ENCODE results near the gene KRT6A.

The KRT6A gene

DNA sequence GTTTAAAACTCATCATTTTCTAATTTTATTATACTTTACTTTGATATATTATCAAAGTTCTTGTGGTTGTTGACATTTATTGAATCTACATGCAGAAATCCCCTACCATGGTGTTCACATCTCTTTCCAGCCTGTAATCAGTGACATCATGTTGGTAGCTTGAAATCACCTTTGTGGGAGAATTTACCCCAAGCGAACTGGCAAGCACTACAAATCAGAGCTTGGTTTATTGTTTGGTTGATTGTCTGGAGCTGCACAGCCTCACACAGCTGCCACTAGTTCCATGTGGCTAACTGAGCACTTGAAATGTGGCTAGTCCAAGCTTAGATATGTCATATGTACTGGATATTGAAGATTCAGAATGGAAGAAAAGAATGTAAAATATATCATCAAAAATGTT is 42.5 kb upstream of the KRT6A start:
- TF ChIP-seq, protein P1, sequence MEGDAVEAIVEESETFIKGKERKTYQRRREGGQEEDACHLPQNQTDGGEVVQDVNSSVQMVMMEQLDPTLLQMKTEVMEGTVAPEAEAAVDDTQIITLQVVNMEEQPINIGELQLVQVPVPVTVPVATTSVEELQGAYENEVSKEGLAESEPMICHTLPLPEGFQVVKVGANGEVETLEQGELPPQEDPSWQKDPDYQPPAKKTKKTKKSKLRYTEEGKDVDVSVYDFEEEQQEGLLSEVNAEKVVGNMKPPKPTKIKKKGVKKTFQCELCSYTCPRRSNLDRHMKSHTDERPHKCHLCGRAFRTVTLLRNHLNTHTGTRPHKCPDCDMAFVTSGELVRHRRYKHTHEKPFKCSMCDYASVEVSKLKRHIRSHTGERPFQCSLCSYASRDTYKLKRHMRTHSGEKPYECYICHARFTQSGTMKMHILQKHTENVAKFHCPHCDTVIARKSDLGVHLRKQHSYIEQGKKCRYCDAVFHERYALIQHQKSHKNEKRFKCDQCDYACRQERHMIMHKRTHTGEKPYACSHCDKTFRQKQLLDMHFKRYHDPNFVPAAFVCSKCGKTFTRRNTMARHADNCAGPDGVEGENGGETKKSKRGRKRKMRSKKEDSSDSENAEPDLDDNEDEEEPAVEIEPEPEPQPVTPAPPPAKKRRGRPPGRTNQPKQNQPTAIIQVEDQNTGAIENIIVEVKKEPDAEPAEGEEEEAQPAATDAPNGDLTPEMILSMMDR (IDR thresholded peaks at IDR 0.05; ENCODE audit: insufficient read depth, low read depth, low read length, missing control alignments), result no peak
- DNase-seq (ENCODE audit: low read depth), result no peak
- H3K4me3 ChIP-seq (ENCODE audit: low read length), result no peak overlapping the region

DNA sequence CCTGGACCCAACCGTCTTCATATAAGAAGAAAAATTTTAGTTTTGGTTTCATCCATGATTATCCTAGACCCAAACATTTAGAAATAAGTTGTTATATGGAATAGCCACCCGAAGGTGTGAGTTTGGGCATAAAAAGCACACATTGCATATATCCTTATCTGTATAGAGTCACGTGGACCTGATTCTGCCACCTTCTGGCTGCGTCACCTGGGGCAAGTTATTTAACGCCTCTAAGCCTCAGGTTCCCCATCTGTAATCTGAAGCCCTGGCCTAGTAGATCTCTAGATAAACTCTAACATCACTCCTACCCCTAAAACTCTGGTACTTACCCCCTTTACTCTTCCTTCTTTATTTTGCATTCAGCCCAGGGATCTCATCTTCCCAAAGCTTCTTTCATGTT is 41.4 kb upstream of the KRT6A start:
- no peak overlapping the region for H3K4me3 ChIP-seq (ENCODE audit: low read length)
- TF ChIP-seq, protein P1 (IDR thresholded peaks at IDR 0.05; ENCODE audit: insufficient read depth, low read depth, low read length, missing control alignments), result no peak
- DNase-seq (ENCODE audit: low read depth), result no peak

DNA sequence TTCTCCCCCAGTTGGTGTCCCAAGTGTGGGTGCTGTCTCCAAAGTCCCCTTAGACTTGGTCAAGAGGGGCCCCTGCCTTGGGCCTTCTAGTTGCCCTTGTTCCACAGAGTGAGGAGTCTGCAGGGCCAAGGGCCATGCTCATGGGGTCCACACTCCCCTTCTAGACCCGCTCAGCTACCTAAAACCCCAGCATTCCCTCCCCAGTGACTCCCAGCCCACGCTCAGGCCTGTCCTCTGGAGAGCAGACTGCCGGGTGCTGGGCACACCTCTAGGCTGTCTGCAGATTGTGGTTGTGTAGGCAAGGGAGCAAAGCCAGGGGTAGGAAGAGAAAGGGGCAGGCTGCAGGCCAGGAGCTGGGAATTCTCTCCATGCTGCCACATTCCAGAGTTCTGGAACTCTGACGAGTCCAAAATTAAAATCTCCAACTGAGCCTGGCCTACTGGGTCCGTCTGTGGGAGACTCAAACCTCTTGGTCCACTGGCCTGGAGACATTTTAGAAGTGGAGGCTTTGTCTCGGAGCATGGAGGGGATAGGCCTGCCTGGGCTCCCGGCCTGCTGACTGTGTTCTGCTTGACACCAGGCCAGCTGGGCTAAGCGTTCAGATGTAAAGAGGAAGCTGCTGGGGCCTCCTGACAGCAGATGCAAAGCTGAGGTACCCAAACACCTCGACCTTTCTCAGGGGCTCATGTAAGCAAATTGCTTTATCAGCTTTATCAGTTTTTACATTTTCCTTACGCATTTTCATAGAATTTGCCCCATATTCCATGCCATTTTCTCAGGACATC is 40.8 kb upstream of the KRT6A start:
- H3K4me3 ChIP-seq (ENCODE audit: low read length), result no peak overlapping the region
- DNase-seq (ENCODE audit: low read depth), result no peak
- TF ChIP-seq, protein P1 (IDR thresholded peaks at IDR 0.05; ENCODE audit: insufficient read depth, low read depth, low read length, missing control alignments), result no peak

DNA sequence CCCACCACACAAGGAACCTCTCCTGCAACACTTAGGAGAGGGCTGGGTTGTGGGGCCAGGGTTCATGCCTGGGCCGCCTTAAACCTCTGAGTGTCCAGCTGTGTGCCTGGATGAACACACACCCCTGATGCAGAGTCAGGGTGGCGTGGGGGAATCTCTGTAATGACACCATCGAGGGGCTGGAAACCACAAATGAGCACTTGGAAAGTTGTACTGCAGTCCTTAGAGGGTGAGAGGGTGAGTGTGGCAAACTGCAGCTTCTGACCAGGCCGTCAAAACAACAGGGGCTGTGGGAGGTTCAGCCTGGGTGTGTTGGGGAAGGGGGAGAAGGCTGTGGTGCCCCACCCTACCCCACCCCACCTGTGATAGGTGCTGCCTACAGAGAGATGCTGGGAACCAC is 39.6 kb upstream of the KRT6A start:
- DNase-seq (ENCODE audit: low read depth), result no peak
- no peak overlapping the region for H3K4me3 ChIP-seq (ENCODE audit: low read length)
- TF ChIP-seq, protein P1 (IDR thresholded peaks at IDR 0.05; ENCODE audit: insufficient read depth, low read depth, low read length, missing control alignments), result no peak

DNA sequence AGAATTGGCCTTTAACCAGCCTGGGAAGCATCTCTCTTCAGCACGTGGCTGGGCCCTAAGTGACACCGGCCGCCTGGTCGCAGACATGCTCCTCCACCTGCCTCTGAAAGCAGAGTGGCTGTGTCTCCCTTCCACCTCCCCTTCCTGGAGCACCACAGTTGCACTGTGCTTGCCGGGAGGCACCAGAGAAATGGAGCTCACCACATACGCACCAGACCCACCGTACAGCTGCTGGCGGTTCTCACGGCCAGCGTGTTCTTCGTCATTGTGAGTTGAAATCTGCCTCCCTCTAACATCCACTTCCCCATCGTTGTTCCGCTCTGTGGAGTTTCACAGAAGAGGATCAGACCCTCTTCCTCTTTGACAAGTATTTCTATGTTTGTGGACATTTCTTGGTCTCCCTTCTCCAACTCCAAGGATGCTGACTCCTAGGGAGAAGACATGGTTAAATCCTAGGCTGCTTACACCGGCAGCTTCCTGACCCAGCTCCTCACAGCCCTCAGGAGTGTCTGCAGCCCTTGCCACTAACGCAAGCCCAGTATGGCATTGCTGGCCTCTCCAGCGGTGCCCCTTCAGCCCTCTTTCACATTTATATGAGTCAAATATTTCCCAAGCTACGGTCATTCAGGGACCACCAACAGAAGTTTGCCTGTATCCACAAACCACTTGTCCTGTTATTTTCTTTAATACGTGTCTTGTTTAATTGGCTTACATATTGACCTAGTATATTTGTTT is 38.7 kb upstream of the KRT6A start:
- H3K4me3 ChIP-seq (ENCODE audit: low read length), result no peak overlapping the region
- no peak for DNase-seq (ENCODE audit: low read depth)
- TF ChIP-seq, protein P1 (IDR thresholded peaks at IDR 0.05; ENCODE audit: insufficient read depth, low read depth, low read length, missing control alignments), result no peak

DNA sequence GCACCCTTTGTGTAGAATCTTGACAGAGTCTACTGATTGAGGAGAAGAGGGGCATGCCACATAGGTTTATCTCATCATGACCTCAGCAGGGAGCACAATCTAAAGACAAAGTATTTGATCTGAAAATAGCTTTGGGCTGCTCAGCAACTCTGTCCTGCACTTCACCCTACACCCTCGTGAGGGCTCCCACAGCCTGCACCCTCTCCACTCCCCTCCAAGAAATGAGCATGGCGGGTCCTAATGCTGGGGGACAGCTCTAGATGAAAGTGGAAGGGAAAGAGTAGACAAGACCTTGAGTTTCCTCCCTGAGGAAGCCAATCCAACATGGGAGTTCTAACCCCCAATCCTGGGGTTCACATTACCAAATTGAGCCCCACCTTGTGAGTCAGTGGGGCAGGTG is 37.8 kb upstream of the KRT6A start:
- TF ChIP-seq, protein P1 (IDR thresholded peaks at IDR 0.05; ENCODE audit: insufficient read depth, low read depth, low read length, missing control alignments), result no peak
- H3K4me3 ChIP-seq (ENCODE audit: low read length), result no peak overlapping the region
- no peak for DNase-seq (ENCODE audit: low read depth)
